GM21576 (cell line): Measurements from ENCODE around the gene RPS6KA5.
A peak's percentile ranks its signal among the peaks of the same experiment; 100 is the strongest.
"Not testable (repeated sequence)": the region's sequence is repeated elsewhere in the genome, so short reads cannot be mapped to it uniquely, and the experiment has no call there.

Experiments
- ATAC-seq: cut with Tn5 transposase; IDR thresholded peaks from one replicate; pipeline ENCODE4 v1.9.1; 2021; ENCODE audit warnings: mild to moderate bottlenecking, moderate library complexity; ENCODE audit not compliant: unreplicated experiment

The RPS6KA5 gene

GRCh38 chr14:90839024-90839888 is 221.2 kb downstream of the RPS6KA5 start:
- ATAC-seq, result no peak

GRCh38 chr14:90838531-90838930 is 221.9 kb downstream of the RPS6KA5 start:
- ATAC-seq, result not testable (repeated sequence)

- no peak for ATAC-seq
Measured at GRCh38 chr14:90837355-90837754, 223.1 kb downstream of the RPS6KA5 start.

- ATAC-seq, result no peak
Measured at GRCh38 chr14:90836692-90837063, 223.8 kb downstream of the RPS6KA5 start.

- ATAC-seq, result no peak
Measured at GRCh38 chr14:90831821-90832220, 228.6 kb downstream of the RPS6KA5 start.

- no peak for ATAC-seq
Measured at GRCh38 chr14:90830931-90831701, 229.3 kb downstream of the RPS6KA5 start.

- no peak for ATAC-seq
Measured at GRCh38 chr14:90829677-90830076, 230.8 kb downstream of the RPS6KA5 start.

- ATAC-seq, result peak; percentile 40
Measured at GRCh38 chr14:90828642-90829487, 231.6 kb downstream of the RPS6KA5 start.

GRCh38 chr14:90827919-90828610 is 232.4 kb downstream of the RPS6KA5 start:
- peak; percentile 99 for ATAC-seq

GRCh38 chr14:90823542-90823941 is 236.9 kb downstream of the RPS6KA5 start:
- not testable (repeated sequence) for ATAC-seq

- peak; percentile 64 for ATAC-seq
Measured at GRCh38 chr14:90820958-90821357, 239.5 kb downstream of the RPS6KA5 start.

GRCh38 chr14:90819734-90820393 is 240.6 kb downstream of the RPS6KA5 start:
- ATAC-seq, result no peak

- no peak for ATAC-seq
Measured at GRCh38 chr14:90818715-90819114, 241.7 kb downstream of the RPS6KA5 start.

GRCh38 chr14:90816681-90817436 is 243.6 kb downstream of the RPS6KA5 start:
- ATAC-seq, result no peak

GRCh38 chr14:90815822-90816662 is 244.4 kb downstream of the RPS6KA5 start, which contains the start of gene TTC7B:
Gene TTC7B, minus strand, starts transcription at chr14:90816430. Its CDS starts 135 bp downstream, at chr14:90816295.
- peak; percentile 59 for ATAC-seq

- ATAC-seq, result no peak
Measured at GRCh38 chr14:90815572-90815821, 244.9 kb downstream of the RPS6KA5 start.

GRCh38 chr14:90814806-90815571 is 245.5 kb downstream of the RPS6KA5 start:
- ATAC-seq, result no peak

- ATAC-seq, result no peak
Measured at GRCh38 chr14:90813442-90813841, 247.0 kb downstream of the RPS6KA5 start.
